Vagina (tissue), 2 donors: ENCODE results near the gene FA2H.

Experiments
- CTCF ChIP-seq, 3 experiments: fragments of 450-650 bp in 2 of 3; fragments of 200-600 bp in 1 of 3; sonication (generic) in 1 of 3; IDR thresholded peaks; one replicate each; pipeline ENCODE4 v1.5.1; 2017 to 2019; ENCODE audit warnings: antibody characterized with exemption in 3 of 3, mild to moderate bottlenecking in 2 of 3, moderate library complexity in 2 of 3
- POLR2AphosphoS5 ChIP-seq, 2 donors: sonication (generic); formaldehyde crosslinking; IDR thresholded peaks; one replicate each; pipeline ENCODE4 v1.9.0; 2017; ENCODE audit warnings: antibody characterized with exemption in 2 of 2, mild to moderate bottlenecking in 2 of 2, low read depth in 1 of 2; ENCODE audit not compliant: insufficient read depth in 1 of 2

- TF ChIP-seq CTCF (IDR thresholded peaks at IDR 0.05): no peak
- no peak for TF ChIP-seq POLR2AphosphoS5 (IDR thresholded peaks at IDR 0.05; ENCODE audit: insufficient read depth in 1 of 2, low read depth in 1 of 2)
Observed at GRCh38 chr16:74774223-74775139, at the start of gene FA2H.
